Forelimb muscle (tissue), 1 donor: ENCODE data around the gene ABLIM1. TPM values are rescaled to one million over a fixed set of nuclear protein-coding genes. Genes with fewer than 3 reads are reported as not detected.
"Not testable (repeated sequence)": the region's sequence is repeated elsewhere in the genome, so short reads cannot be mapped to it uniquely, and the experiment has no call there.

ENCODE experiments used
- DNase-seq: peaks from one replicate; pipeline ENCODE4 v3.0.0-alpha.2; 2013; ENCODE audit warnings: low read depth
- polyA plus RNA-seq: library from polyadenylated mRNA; unstranded; fragments of 120-200 nt; gene quantifications from one replicate; pipeline ENCODE4 v1.2.1, GENCODE V29; 2013; ENCODE audit not compliant: insufficient read length

The ABLIM1 gene
- 44.3 TPM for polyA plus RNA-seq

DNA sequence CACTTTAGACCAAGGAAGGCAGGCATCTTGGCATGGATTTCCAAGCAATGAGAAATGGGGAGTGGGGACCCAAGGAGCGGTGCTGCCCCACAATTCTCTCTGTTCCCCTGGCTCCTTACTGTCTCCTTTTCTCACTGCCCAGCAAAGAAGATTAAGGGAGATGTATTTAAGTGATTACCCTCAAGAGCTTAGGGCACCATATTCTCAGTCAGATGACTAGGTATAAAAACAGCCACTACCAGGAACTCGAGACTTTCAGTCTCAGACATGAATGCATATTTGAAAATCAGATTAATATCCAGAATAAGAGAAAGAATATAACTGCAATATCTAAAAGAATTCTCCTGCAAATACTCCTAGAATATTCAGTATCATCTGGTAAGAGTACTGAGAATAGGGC lies at the start of gene ABLIM1:
ABLIM1 (minus strand) TSS at position 101 of the 400 bp plus-strand sequence; CDS start at position 26, 75 bp downstream.
- no peak for DNase-seq

DNA sequence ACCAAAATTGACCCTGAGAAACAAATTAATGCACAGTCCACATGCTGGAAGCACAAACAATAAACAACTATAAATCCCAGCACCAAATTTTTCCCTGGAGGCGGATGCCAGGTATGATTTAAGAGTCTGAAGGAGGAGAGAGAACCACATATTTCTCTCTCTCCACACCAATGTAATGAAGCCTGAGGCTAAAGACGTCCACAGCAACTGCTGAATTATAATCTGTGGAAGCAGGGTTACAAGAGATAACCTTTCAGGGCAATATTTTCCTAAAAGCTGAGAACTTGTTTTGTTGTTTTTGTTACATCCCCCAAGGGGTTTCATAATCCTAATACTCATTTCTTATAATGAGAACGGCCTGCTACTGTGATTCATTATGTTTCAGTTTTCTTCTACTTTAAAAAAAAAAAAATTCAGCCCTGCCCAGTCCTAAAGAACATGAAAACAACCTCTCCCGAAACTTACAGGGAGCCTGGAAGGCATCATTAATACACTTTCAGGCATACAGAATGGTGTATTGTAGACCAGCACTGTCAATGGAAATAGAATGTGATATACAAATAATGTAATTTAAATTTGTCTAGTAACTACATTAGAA lies 48.5 kb upstream of the ABLIM1 start:
- DNase-seq, result no peak

DNA sequence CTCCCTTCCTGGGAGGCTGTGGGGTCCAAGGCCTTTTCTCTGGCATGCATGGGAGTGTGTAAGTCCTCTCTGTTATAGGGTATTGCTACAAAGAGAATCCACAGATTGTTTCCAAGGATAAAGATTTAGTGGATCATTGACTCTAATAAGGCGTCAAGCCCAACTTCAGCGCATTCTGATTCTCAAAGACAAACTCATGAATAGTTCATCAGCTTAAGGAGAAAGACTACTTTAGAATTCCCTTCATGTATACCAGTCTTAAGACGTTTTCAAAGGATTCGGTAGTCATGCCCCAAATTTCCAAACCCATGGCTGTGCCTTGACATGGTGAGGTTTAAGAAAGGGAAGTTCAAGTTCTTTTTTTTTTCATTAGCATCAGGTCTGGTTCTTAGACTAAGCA lies 46.6 kb upstream of the ABLIM1 start:
- DNase-seq, result no peak

DNA sequence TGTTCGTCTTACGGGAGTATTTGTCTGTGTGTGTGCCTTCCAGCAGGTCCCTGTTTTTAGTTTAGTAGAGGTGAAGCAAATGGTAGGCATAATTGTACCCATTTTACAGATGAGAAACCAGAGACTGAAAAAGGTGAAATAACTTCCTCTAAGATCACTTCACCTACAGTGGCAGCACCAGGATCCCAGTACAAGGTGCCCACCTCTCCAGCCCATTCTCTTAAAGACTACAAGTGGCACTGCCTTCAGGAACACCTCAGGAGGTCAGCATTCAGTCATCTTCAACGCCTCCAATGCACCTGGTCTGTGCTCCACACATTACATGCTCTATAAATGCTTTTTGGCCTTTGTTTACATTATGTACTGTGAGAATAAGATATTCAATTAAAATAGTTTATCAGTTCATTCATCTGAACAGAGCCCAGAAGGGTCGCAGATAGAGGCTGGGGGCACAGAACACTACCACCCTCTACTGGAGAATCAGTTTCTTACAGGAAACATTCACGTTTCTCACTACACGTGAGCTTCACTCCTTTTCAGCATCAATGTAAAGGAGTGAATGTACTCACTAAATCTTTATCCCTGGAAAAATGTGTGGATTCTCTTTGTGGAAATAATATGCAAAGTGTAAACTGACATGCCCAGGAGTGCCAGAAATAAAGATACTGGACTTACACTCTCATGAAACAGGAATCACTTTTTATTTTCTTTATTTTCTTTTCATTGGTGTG lies 45.5 kb upstream of the ABLIM1 start:
- no peak for DNase-seq

DNA sequence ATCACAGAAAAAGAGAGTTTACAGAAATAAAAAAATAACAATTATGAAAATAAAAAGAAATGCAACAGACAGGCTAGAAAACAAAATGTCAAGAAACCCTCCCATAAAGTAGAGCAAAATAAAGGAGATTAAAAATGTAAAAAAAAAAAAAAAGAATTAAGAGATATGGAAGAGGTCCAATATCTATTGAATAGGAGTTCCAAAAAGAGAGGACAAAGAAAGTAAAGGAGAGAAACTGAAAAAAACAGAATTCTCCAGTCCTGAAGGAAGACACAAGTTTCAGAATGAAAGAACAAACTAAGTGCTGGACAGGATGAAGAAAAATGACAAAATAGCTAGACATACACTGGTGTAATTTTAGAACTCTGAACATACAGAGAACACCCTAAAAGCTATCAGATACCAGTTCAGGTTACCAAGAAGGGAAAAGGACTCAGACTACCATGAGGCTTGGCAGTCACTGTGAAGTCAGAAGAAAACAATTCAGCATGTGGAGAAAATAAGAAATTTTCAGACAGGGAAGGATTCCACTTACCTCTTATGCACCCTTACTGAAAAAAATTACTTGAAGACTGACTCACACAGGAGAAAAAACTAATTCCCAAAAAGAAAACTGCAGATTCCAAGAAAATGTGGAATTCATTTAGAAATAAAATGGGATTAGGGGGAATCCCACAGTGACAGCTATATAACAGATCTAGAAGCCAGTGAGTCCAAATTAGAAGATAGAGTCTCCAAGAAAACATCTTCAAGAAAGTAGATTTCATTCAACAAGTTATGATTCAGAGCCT lies 40.4 kb upstream of the ABLIM1 start:
- no peak for DNase-seq

DNA sequence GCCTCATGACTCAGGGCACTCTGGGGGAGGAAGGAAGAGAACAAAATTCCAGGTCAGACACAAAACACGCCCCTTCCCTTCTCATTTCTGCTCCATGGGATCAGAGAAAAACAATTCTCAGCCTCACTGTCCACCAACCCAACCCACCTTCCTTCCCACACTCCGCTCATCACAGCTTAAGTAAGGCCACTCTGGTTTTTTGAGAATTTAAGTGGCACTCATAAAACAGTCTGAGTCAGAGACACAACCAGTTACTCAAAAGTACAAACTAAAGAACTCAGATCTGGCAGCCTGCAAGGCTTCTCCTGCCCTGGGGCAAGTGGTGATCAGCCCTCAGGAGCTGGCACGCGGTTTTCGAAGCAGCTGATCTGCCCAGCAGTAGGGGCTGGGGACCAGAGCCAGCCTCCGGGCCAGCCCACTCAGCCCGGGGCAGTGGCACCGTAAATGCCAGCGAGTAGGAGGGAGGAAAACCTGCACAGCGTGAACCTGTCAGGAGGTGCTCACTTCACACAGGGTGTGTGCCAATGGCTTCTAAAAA lies 39.1 kb upstream of the ABLIM1 start:
- no peak for DNase-seq

DNA sequence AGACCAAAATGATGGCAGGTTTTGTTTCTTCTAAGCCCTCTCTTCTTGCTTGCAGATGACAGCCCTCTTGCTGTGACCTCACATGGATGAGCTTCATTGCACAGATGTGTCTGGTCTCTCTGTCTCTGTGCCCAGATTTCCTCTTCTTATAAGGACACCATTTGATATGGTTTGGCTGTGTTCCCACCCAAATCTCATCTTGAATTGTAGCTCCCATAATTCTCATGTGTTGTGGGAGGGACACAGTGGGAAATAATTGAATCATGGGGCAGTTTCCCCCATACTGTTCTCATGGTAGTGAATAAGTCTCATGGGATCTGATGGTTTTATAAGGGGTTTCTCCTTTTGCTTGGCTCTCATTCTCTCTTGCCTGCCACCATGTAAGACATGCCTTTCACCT lies 38.2 kb upstream of the ABLIM1 start:
- DNase-seq, result not testable (repeated sequence)

DNA sequence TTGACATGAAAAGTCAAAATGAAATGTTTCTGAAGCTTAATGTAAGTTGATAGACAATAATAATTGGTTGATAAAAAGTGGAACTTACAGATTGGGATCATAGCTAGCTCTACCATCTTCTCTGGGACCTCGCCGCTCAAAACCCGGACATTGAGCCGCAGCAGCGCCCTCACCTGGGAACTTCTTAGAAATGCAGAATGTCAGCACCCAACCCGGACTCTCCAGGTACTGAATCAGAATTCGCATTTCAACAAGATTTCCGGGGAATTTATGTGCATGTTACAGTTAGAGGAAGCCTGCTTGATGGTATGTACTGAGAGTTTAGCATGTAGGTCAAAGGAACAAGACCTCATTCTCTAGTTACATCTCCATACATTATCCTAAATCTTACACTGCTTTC lies 36.7 kb upstream of the ABLIM1 start:
- DNase-seq, result no peak

DNA sequence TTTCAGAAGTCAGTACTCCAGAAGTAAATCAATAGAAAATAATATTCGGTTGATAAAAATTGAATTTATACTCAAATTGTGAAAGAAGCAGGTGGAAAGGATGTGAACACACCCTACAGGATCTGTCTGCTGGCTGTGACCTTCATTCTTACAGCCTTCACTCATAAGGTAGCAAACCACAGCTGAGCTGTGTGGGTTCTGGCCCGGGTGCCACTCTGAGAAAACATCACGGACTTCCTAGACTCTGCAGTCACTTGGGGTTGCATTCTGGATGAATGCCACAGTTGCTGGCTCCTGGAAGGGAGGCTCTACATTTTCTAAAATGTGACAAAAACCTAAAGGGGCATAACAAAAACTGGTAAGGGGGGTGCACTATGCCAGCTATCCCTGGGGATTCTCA lies 36.0 kb upstream of the ABLIM1 start:
- DNase-seq, result no peak

DNA sequence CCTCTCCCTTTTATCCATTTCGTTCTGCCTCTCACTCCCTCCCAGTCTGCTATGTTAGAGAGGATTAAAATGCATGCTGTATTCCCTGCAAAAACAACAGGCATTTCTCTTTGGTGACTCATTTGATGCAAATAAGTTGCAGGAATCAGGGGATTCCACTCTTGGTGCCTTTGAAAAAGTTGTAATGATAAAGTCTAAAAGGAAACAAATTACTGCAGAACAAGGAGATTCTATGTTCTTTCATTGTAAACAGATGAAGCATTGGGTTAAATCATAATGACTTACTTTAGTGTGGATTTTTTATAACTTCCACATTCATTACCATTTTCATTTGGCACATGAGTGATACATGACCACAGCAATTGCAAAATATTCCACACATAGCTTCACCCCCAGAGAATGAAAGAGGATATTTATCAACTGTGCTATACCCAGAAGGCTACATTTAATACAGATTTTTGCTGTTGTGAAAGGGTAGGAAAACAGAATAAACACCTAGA lies 33.4 kb upstream of the ABLIM1 start:
- DNase-seq, result no peak

DNA sequence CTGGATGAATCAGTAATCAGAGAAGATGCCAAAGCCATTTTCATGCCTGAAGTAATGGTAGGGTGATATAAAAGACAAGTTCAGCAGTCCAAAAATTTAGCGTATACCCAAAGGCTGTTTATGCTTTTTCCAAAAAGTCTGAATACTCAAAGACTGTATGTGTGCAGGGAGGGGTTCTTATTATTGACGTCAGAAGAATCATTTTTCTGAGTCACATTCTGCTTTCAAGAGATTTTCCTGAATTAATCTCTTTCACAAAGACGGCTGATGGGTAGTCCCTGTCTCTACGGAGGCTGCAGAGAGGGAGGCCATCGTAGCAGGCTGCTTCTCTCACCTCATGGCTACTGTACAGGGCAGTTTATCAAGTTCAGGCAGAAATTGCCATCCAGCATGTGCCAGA lies 30.7 kb upstream of the ABLIM1 start:
- no peak for DNase-seq

DNA sequence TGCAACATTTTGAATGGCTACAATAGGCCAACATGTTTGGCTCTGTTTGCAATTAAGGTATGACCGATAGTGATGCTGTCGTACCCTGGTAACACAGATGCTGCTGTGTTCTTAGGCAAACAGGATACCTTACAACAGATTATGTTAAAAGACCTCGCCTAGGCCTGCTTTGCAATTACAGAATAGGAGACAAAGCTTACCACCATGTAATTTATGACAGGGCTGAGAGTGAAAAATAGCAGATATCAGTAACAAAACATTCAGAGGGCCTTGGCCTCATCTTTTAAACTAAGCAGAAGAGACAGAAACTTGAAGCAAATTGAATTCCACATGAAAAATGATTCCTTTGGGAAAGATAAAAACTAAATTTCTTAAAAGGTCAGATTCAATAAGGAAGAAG lies 29.4 kb upstream of the ABLIM1 start:
- no peak for DNase-seq

DNA sequence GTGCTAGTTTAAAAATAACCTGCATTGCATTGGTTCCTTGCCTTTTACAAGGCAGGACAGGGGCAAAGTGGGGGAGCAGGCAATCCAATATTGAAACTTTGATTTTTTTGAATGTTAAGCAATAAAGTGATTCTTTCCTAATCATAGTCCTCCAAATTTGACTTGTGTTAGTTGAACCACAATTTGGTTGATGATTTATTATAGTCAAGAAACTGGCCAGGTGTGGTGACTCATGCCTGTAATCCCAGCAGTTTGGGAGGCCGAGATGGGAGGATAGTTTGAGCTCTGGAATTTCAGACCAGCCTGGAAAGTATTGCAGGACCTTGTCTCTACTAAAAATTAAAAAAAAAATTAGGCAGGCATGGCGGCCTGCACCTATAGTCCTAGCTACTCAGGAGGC lies 27.9 kb upstream of the ABLIM1 start:
- no peak for DNase-seq

DNA sequence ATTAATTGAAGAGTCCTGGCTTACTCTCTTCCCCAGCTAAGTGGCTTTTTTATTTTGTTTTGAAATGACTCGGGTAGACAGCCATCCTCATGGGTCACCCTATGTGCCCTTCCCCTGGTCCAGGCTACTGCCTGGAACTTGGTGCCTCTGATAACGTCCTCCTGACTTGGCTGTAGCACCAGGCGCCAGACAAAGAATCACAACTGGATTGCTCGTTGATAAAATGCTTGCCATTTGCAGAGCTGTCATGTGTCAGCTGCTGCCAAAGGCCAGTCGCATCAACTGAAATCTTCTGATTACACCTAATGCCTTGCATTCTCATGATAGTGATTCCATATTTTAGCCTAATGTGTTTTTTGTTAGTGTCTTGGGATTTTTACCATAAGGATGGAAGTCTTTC lies 27.4 kb upstream of the ABLIM1 start:
- no peak for DNase-seq

DNA sequence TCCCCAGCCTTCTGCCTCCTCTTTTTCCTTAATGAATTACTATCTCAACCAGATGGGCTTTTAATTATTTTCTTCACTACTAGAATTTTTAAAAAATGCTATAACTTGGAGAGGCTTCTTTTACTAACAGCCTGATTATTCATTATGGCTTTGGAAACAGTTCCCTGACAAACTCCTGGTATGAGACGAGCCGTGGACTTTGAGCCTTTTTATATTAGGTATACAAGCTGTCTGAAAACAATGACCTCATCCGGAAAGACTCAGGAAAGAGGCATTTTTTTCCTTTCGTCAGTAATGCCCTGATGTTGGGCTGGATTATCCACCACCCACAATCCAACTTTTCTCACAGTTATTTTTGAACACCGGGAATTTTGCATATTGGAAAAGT lies 26.7 kb upstream of the ABLIM1 start:
- DNase-seq, result peak; percentile 32

DNA sequence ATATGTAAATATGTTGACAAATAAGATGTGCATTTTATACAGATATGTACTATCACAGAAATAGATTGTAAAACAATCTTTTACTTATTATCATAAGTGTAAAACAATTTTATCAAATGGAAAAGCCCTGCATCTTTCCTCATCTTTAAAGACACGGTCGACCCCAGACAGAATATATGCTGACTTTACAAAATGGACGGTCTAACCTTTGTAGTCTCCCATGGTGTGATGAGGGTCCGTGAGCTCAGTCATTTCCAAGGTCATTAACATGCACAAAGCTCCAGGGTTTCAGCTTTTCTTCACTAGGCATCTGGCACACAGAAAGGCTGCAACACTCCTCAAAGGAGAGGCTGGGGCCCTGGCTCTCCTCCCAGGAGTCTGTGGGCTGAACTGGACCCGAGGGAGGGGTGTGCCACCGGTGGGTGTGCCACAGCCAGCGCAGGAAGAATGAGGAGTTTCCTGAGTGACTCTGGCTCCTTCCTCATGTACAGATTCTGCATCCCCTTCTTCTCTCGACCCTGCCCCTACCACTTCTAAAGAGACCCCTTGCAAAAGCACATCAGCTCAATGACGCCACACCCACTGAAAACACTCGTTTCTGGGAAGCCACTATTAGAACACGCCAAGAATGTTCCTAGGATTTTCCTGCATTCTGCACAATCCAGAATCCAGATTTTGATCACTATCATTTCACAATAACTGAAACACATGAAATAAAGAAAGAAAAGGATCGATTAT lies 26.2 kb upstream of the ABLIM1 start:
- DNase-seq, result no peak

DNA sequence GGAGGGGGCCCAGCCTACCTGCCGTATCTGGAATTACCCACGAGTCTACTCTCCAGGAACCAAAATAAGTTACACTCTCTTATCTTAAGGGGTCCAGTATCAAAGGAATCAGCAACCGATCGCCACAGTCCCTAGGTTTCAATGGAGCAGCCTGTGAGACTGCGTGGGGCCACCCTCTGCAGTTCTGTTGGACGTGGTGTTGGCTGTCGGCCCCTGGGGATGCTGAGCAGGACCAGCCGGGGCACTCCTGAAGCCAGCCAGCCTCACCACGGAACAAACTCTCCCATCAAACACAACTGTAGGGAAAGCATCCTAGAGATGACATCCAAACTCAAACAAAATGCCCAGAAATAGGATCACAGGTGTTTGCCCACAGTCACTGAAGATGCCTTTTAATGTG lies 25.5 kb upstream of the ABLIM1 start:
- DNase-seq, result no peak

DNA sequence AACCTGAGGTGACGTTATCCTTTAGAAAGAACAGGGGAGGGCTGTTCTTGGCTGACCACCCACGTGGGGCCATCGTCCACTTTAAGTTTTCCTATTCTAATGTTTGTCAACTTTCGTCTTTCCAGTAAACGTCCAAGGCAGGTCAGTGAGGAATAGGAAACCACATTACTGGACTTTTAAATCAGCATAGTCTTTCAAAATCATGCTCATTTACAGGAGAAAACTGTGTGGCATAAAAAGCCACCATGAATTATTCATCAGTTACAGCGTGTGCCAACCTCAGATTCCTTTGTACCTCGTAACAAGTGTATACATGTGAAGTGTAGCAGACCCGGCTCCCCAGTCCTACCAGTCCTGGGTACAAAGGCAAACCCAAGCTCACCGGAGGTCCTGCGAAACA lies 25.1 kb upstream of the ABLIM1 start:
- DNase-seq, result no peak

DNA sequence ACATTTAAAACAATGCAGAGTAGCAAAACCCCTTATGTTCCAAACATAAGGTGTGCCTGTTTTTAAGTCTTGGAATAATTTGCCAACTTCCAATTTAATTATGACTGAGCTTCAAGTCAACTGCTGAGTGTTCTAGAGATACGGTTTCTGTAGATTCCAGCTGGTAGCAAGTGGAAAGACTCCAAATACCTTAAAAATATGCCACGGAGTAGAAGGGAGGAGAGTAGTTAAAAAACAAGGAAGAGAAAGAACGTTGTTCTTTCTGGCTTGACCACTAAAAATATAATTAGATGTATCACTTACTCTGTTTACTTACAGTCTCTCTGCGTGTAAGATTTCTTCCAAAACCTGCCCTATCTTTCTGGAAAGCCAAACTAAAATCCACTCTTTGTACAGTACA lies 24.5 kb upstream of the ABLIM1 start:
- no peak for DNase-seq

DNA sequence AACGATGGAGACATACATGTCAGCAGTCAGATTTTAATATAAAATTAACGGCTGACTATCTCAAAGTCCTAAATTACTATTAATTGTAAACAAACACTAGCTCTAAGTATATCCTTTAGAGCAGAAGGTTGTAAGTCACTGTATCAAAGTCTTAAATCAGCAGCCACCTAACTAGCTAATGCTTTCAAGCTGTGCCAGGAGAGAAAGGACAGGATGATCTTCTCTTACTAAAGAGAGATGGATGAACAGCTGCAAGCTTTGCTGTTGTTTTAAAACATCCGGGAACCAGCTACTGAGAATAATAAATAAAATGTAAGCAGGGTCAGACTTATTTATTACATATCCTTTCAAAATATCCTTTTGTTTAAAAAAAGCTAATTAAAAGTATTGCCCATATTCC lies 24.0 kb upstream of the ABLIM1 start:
- no peak for DNase-seq

DNA sequence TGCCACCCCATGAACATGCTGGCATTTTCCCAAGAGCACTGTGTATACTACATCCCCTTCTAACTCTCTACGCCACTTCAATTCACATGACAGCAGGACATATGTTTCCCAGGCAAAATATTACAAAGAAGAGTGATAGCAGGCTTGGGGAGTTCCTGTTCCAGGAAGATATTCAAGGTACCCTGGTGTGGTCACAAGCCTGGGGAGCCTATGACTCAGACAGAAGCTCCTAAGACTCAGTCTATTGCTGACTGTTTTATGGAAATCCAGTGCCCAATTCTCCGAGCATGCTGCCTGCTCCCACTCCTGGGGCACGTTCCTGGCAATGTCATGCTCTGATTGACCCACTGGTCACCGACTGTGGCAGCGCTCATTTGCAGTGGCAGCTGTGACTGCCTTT lies 23.5 kb upstream of the ABLIM1 start:
- DNase-seq, result no peak
